ENCODE results near the gene SSH2. TPM values are rescaled to one million over a fixed set of nuclear protein-coding genes. Genes with fewer than 3 reads are reported as not detected.

SSH2 gene
- total RNA-seq, 1 donor, result 77.5 TPM

- H3K4me3 ChIP-seq (ENCODE audit: low read length), result no peak overlapping the region
- no peaks in the 10 kb centered on the region for H3K27me3 ChIP-seq (ENCODE audit: insufficient read depth, low read length)
Observed at GRCh38 chr17:29844339-29845048, 85.5 kb downstream of the SSH2 start.

GRCh38 chr17:29840884-29841283 is 89.1 kb downstream of the SSH2 start:
- H3K4me1 ChIP-seq (ENCODE audit: insufficient read depth, low read length), result peaks cover 9% of the 10 kb centered on the region
- no peaks in the 10 kb centered on the region for H3K9me3 ChIP-seq (ENCODE audit: low read depth, low read length)
- no peak overlapping the region for H3K4me3 ChIP-seq (ENCODE audit: low read length)
- H3K27me3 ChIP-seq (ENCODE audit: insufficient read depth, low read length), result no peaks in the 10 kb centered on the region

More at GRCh38 chr17:29844339-29845048, 85.5 kb downstream of the SSH2 start:
- H3K9me3 ChIP-seq (ENCODE audit: low read depth, low read length), result no peaks in the 10 kb centered on the region
- H3K4me1 ChIP-seq (ENCODE audit: insufficient read depth, low read length), result peaks cover 3% of the 10 kb centered on the region

GRCh38 chr17:29839656-29840055 is 90.4 kb downstream of the SSH2 start:
- Histone ChIP-seq H3K4me3 (ENCODE audit: low read length) (no peak overlapping the region), H3K9me3 (ENCODE audit: low read depth, low read length) (no peaks in the 10 kb centered on the region), H3K4me1 (ENCODE audit: insufficient read depth, low read length) (peaks cover 9% of the 10 kb centered on the region), H3K27me3 (ENCODE audit: insufficient read depth, low read length) (no peaks in the 10 kb centered on the region)

- no peaks in the 10 kb centered on the region for H3K27me3 ChIP-seq (ENCODE audit: insufficient read depth, low read length)
- no peaks in the 10 kb centered on the region for H3K9me3 ChIP-seq (ENCODE audit: low read depth, low read length)
- H3K4me1 ChIP-seq (ENCODE audit: insufficient read depth, low read length), result peaks cover 9% of the 10 kb centered on the region
- no peak overlapping the region for H3K4me3 ChIP-seq (ENCODE audit: low read length)
Observed at GRCh38 chr17:29838961-29839360, 91.1 kb downstream of the SSH2 start.

- Histone ChIP-seq H3K4me3 (ENCODE audit: low read length) (no peak overlapping the region), H3K4me1 (ENCODE audit: insufficient read depth, low read length) (peaks cover 9% of the 10 kb centered on the region), H3K9me3 (ENCODE audit: low read depth, low read length) (no peaks in the 10 kb centered on the region)
Observed at GRCh38 chr17:29837531-29837930, 92.5 kb downstream of the SSH2 start.

GRCh38 chr17:29836643-29837042 is 93.4 kb downstream of the SSH2 start:
- Histone ChIP-seq H3K9me3 (ENCODE audit: low read depth, low read length) (no peaks in the 10 kb centered on the region), H3K4me3 (ENCODE audit: low read length) (no peak overlapping the region), H3K4me1 (ENCODE audit: insufficient read depth, low read length) (peaks cover 9% of the 10 kb centered on the region), H3K27me3 (ENCODE audit: insufficient read depth, low read length) (no peaks in the 10 kb centered on the region)

More at GRCh38 chr17:29837531-29837930, 92.5 kb downstream of the SSH2 start:
- no peaks in the 10 kb centered on the region for H3K27me3 ChIP-seq (ENCODE audit: insufficient read depth, low read length)

GRCh38 chr17:29835435-29836351 is 94.3 kb downstream of the SSH2 start:
- H3K4me1 ChIP-seq (ENCODE audit: insufficient read depth, low read length), result peaks cover 9% of the 10 kb centered on the region
- H3K9me3 ChIP-seq (ENCODE audit: low read depth, low read length), result no peaks in the 10 kb centered on the region
- no peak overlapping the region for H3K4me3 ChIP-seq (ENCODE audit: low read length)
- no peaks in the 10 kb centered on the region for H3K27me3 ChIP-seq (ENCODE audit: insufficient read depth, low read length)

- no peaks in the 10 kb centered on the region for H3K9me3 ChIP-seq (ENCODE audit: low read depth, low read length)
- no peak overlapping the region for H3K4me3 ChIP-seq (ENCODE audit: low read length)
- no peaks in the 10 kb centered on the region for H3K27me3 ChIP-seq (ENCODE audit: insufficient read depth, low read length)
- H3K4me1 ChIP-seq (ENCODE audit: insufficient read depth, low read length), result peaks cover 9% of the 10 kb centered on the region
Observed at GRCh38 chr17:29833801-29834200, 96.2 kb downstream of the SSH2 start.

GRCh38 chr17:29828676-29829284 is 101.2 kb downstream of the SSH2 start:
- no peak overlapping the region for H3K4me3 ChIP-seq (ENCODE audit: low read length)
- no peaks in the 10 kb centered on the region for H3K4me1 ChIP-seq (ENCODE audit: insufficient read depth, low read length)
- H3K9me3 ChIP-seq (ENCODE audit: low read depth, low read length), result no peaks in the 10 kb centered on the region
- no peaks in the 10 kb centered on the region for H3K27me3 ChIP-seq (ENCODE audit: insufficient read depth, low read length)

- no peak overlapping the region for H3K4me3 ChIP-seq (ENCODE audit: low read length)
- H3K27me3 ChIP-seq (ENCODE audit: insufficient read depth, low read length), result no peaks in the 10 kb centered on the region
- no peaks in the 10 kb centered on the region for H3K4me1 ChIP-seq (ENCODE audit: insufficient read depth, low read length)
- no peaks in the 10 kb centered on the region for H3K9me3 ChIP-seq (ENCODE audit: low read depth, low read length)
Observed at GRCh38 chr17:29827179-29827578, 102.8 kb downstream of the SSH2 start.

- Histone ChIP-seq H3K9me3 (ENCODE audit: low read depth, low read length) (no peaks in the 10 kb centered on the region), H3K4me1 (ENCODE audit: insufficient read depth, low read length) (no peaks in the 10 kb centered on the region), H3K27me3 (ENCODE audit: insufficient read depth, low read length) (no peaks in the 10 kb centered on the region), H3K4me3 (ENCODE audit: low read length) (no peak overlapping the region)
Observed at GRCh38 chr17:29826114-29826692, 103.8 kb downstream of the SSH2 start.

GRCh38 chr17:29825604-29826003 is 104.4 kb downstream of the SSH2 start:
- no peak overlapping the region for H3K4me3 ChIP-seq (ENCODE audit: low read length)
- no peaks in the 10 kb centered on the region for H3K4me1 ChIP-seq (ENCODE audit: insufficient read depth, low read length)
- no peaks in the 10 kb centered on the region for H3K27me3 ChIP-seq (ENCODE audit: insufficient read depth, low read length)
- no peaks in the 10 kb centered on the region for H3K9me3 ChIP-seq (ENCODE audit: low read depth, low read length)

- no peaks in the 10 kb centered on the region for H3K9me3 ChIP-seq (ENCODE audit: low read depth, low read length)
- no peaks in the 10 kb centered on the region for H3K27me3 ChIP-seq (ENCODE audit: insufficient read depth, low read length)
- H3K4me3 ChIP-seq (ENCODE audit: low read length), result no peak overlapping the region
- no peaks in the 10 kb centered on the region for H3K4me1 ChIP-seq (ENCODE audit: insufficient read depth, low read length)
Observed at GRCh38 chr17:29821897-29822296, 108.1 kb downstream of the SSH2 start.

- H3K4me3 ChIP-seq (ENCODE audit: low read length), result no peak overlapping the region
- H3K27me3 ChIP-seq (ENCODE audit: insufficient read depth, low read length), result no peaks in the 10 kb centered on the region
- H3K9me3 ChIP-seq (ENCODE audit: low read depth, low read length), result no peaks in the 10 kb centered on the region
- no peaks in the 10 kb centered on the region for H3K4me1 ChIP-seq (ENCODE audit: insufficient read depth, low read length)
Observed at GRCh38 chr17:29820425-29820824, 109.6 kb downstream of the SSH2 start.
